ENCODE results near the gene GRK6. TPM values are rescaled to one million over a fixed set of nuclear protein-coding genes. Genes with fewer than 3 reads are reported as not detected.

GRK6 gene
- total and polyA plus RNA-seq, 9 of the 15 experiments (the other 6 are each of a cell fraction or from before 2014, with no cell fraction given): 0.63 to 122 (median 44.5) TPM

DNA sequence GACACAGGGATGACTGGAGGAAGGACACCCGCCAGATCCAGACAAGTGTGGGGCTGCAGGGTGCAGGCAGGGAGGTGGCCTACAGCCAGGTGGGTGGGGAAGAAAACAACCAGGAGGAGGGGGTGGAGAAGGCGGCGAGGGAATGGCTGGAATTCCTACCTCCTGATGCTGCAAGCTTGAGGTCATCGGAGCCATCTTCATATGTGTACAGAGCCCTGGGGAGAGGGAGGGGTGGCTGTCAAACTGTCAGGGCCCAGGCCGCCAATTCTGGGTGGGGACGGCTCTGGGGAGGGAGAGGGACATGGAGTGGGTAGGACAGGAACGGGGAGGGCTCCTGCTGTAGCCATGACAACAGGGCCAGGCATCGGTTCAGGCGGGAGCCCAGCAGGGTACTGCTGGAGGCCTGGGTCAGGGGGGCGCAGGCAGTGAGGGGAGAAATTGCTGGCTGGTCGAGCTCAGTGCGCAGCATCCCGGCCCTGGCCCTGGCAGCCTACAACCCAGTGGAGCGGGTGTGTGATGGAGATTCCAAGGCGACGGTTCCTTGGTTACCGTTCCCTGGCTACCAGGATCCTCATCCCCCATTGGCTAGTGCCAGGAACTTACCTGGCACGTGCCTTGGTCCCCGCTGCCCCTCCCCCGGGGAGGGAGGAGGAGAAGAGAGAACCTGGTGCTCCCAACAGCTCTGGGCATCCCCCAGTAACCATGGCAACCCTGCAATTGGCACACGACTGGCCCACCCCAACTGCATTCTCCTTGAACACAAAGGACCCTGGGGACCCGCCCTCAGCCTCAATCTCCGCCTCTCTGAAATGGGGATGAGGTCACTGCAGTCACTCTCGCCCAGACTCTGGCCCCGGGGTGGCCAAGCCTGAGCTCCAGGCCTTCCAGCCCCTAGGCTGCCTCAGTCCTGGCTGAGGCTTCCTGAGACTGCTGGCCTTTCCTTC lies 42.5 kb downstream of the GRK6 start (continued):
- TF ChIP-seq KDM1A (IDR thresholded peaks at IDR 0.05) (peak; percentile 78 to 84), HNRNPLL (IDR thresholded peaks at IDR 0.05; ENCODE audit: low read depth, low read length, poor library complexity, severe bottlenecking) (no peak), ZEB2 (IDR thresholded peaks at IDR 0.05) (no peak), GABPB1 (CRISPR knock-in tag; IDR thresholded peaks at IDR 0.05) (0 out of 2 replicates have a peak, but pooled peaks have one; percentile 25), NR3C1 (CRISPR knock-in tag; IDR thresholded peaks at IDR 0.05) (0 out of 2 replicates have a peak, but pooled peaks have one; percentile 37), KDM5B (IDR thresholded peaks at IDR 0.05; ENCODE audit: insufficient replicate concordance, low read depth, low read length) (no peak), KAT8 (IDR thresholded peaks at IDR 0.05; ENCODE audit: low read depth) (no peak), ZC3H8 (IDR thresholded peaks at IDR 0.05) (no peak), BHLHE40 (IDR thresholded peaks at IDR 0.05; ENCODE audit: low read length) (peak; percentile 30; the same call in 1 of the 2 replicates), FOSL1 (tag; conservative IDR thresholded peaks at IDR 0.05) (no peak), PTBP1 (IDR thresholded peaks at IDR 0.05; ENCODE audit: low read depth, low read length) (0 out of 2 replicates have a peak, but pooled peaks have one; percentile 16), POLR2G (IDR thresholded peaks at IDR 0.05; ENCODE audit: low read depth, low read length) (peak; percentile 50)
- TF ChIP-seq, protein P1, sequence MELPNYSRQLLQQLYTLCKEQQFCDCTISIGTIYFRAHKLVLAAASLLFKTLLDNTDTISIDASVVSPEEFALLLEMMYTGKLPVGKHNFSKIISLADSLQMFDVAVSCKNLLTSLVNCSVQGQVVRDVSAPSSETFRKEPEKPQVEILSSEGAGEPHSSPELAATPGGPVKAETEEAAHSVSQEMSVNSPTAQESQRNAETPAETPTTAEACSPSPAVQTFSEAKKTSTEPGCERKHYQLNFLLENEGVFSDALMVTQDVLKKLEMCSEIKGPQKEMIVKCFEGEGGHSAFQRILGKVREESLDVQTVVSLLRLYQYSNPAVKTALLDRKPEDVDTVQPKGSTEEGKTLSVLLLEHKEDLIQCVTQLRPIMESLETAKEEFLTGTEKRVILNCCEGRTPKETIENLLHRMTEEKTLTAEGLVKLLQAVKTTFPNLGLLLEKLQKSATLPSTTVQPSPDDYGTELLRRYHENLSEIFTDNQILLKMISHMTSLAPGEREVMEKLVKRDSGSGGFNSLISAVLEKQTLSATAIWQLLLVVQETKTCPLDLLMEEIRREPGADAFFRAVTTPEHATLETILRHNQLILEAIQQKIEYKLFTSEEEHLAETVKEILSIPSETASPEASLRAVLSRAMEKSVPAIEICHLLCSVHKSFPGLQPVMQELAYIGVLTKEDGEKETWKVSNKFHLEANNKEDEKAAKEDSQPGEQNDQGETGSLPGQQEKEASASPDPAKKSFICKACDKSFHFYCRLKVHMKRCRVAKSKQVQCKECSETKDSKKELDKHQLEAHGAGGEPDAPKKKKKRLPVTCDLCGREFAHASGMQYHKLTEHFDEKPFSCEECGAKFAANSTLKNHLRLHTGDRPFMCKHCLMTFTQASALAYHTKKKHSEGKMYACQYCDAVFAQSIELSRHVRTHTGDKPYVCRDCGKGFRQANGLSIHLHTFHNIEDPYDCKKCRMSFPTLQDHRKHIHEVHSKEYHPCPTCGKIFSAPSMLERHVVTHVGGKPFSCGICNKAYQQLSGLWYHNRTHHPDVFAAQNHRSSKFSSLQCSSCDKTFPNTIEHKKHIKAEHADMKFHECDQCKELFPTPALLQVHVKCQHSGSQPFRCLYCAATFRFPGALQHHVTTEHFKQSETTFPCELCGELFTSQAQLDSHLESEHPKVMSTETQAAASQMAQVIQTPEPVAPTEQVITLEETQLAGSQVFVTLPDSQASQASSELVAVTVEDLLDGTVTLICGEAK (IDR thresholded peaks at IDR 0.05): no peak
- TF ChIP-seq, protein P1 (CRISPR knock-in tag; IDR thresholded peaks at IDR 0.05): no peak
- TF ChIP-seq, protein P2, sequence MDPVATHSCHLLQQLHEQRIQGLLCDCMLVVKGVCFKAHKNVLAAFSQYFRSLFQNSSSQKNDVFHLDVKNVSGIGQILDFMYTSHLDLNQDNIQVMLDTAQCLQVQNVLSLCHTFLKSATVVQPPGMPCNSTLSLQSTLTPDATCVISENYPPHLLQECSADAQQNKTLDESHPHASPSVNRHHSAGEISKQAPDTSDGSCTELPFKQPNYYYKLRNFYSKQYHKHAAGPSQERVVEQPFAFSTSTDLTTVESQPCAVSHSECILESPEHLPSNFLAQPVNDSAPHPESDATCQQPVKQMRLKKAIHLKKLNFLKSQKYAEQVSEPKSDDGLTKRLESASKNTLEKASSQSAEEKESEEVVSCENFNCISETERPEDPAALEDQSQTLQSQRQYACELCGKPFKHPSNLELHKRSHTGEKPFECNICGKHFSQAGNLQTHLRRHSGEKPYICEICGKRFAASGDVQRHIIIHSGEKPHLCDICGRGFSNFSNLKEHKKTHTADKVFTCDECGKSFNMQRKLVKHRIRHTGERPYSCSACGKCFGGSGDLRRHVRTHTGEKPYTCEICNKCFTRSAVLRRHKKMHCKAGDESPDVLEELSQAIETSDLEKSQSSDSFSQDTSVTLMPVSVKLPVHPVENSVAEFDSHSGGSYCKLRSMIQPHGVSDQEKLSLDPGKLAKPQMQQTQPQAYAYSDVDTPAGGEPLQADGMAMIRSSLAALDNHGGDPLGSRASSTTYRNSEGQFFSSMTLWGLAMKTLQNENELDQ (CRISPR knock-in tag; IDR thresholded peaks at IDR 0.05; ENCODE audit: borderline replicate concordance): no peak

Data from K562 (cell line).